GM18868 (cell line): ENCODE results near the gene LARP6.
"Not testable (repeated sequence)": the region's sequence is repeated elsewhere in the genome, so short reads cannot be mapped to it uniquely, and the experiment has no call there.

ENCODE experiments used
- ATAC-seq: cut with Tn5 transposase; IDR thresholded peaks from one replicate; pipeline ENCODE4 v1.9.1; 2021; ENCODE audit warnings: mild to moderate bottlenecking, moderate library complexity; ENCODE audit not compliant: unreplicated experiment

The LARP6 gene

DNA sequence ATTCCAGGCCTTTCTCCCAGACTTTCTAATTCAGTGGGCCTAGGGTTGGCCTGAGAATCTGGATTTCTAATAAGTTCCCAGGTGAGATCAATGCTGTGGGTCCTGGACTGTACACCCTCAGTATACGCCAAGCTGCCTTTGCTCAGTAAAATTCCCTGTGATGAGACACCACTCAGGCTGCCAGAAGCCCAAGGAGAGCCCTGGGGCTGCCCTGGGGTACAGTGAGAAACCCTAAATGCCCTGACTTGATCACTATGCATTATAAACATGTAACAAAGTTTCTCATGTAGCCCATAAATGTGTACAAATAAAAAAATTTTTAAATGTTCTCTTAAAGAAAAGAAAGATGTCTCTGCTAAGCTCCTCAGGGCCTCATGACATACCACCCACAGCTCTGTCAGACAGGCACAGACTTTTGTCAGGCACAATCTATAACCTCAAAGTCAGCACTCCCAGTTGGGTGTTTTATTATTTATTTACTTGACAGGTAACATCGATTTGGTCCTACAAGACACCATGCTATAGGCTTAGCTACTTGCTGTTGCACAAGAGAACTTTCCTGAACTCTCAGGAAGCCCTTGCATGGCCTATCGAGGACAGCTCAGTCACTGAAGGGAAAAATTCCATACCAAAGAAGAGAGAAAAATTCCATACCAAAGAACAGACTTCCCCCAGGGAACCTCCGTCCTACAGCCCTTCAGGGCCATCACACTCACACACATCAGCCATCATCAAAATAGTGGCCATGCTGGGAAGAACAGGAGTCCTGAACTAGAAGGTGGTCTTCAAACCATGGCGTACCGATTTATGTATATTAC, 22.7 kb downstream of the LARP6 start:
- no peak for ATAC-seq

DNA sequence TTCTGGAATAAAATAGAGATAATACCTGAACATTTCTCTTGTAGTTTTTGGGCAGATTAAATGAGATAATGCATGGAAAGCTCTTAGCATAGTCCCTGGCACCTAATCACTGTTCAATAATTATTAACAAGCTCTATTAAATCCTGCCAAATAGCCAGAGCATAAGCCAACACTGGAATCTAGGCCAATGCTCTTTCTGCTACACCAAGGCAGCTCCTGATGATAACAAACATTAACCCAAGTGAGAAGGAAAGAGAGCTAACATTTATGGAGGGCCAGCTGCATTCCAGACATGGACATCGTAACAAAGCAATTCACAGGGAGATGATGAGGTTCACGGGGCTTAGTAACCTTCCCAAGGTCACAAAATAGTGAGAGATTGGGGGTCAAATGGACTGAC, 23.3 kb downstream of the LARP6 start:
- ATAC-seq, result no peak

DNA sequence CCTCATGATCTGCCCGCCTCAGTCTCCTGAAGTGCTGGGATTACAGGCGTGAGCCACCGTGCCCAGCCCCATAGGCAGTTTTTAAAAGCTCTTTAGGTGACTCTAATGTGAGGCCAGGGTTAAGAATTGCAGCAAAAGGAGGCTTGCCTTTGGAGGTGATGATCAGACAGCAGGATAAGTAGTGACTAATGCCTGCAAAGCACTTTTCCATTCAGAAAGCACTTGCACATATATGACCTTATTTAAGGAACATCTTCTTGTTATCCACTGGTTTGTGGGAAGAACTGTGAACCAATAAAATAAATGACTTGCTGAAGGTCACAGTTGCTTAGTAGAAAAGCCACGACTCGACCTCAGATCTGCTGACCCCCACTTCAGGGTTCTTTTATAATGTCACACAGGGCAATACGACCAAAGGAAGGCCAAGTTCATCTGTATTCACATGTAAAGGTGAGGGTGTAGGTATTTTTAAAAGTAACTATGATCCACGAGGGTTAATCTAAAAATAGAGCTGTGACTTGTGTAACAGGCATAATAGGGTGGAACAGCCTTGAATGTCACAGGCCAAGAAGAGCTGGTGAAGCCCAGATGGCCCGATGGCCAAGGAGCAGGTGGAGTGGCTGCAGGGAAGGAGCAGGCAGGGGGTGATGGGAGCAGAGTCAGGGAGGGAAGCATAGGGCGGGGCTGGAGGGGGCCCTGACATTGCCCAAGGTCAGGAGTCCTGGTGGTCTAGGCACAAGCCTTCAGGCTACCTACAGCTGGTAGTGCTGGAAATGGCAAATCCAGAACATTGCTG, 24.4 kb downstream of the LARP6 start:
- ATAC-seq, result no peak

DNA sequence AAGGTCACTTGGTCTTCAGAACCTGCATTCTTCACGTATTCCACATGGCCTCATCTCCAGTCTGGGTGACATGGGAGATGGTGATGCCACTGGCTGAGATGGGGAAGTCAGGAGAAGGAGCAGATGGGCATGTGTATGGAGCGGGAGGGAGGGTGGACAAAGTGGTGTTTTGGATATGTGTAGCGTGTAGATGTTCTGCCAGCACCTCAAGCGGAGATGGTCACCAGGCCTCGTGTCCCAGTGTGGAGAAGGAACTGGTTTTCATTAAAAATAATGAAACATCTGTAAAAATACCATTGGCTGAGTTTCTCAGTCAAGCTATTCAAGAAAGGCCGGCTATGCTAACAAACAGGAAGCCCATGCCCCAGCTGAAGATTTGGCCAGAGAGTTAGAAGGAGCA, 26.2 kb downstream of the LARP6 start:
- ATAC-seq, result no peak

DNA sequence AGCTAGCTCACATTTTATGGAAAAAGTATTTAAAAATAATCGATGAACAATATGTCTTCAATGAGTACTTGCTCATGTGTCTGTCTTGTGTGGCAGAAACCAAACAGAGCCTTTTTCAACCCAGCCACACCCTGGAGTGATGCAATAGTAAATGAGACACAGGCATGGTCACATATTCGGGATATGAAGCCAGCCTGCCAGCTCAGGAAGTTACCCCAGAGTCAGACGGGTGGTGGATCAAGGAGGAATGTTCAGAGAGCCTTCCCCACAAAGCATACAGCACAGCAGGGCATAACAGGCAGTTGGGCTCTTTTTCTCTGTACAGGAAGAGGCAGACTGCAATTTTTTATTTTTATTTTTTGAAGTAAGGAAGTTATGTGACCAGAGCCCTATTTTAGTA, 27.3 kb downstream of the LARP6 start:
- ATAC-seq, result no peak

DNA sequence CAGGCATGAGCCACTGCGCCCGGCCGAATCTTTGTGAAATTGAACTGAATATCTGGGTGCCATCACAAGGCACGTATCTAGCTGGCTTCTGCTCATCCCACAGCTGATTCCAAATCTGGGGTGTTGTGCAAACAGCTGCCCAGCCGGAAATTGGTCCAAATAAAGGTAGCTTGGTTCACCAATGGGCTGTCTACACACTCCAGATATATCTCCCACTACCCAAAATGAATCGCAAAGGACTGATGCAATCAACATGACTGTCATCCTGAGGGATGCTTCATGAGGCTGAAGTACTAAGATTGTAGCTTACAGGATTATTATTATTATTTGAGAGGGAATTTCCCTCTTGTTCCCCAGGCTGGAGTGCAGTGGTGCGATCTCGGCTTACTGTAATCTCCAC, 28.1 kb downstream of the LARP6 start:
- ATAC-seq, result no peak

DNA sequence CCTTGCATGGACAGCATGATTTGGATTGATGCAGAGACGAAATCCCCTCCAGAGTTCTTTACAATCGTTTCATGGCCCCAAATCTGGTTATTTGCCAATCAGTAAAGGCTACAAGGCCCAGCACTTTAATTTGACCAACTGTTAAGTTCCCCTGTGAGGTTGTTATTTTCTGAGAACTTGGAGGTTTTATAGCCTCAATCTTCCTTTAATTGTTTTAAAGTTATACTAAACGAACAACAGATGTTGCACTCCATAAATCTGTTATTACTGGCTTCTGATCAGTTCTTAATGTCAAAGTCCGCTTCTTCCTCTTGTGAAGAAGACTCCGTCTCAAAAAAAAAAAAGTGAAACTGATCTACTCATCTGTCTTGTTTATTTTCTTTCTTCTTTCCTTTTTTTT, 30.8 kb downstream of the LARP6 start:
- ATAC-seq, result no peak

DNA sequence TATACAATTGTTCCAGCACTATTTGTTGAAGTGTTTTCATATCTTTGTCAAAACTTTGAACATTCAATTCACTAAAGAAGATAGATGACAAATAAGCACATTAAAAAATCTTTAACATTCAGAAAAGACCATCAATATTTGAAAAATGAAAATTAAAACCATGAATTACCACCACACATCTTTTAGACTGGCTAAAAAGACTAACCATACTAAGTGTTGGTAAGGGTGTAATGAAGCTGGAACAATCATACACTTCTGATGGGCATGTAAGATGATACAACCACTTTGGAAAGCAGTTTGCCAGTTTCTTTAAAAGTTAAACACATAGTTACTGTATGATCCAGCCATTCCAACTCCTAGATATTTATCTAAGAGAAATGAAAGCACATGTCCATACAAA, 33.7 kb downstream of the LARP6 start:
- no peak for ATAC-seq

DNA sequence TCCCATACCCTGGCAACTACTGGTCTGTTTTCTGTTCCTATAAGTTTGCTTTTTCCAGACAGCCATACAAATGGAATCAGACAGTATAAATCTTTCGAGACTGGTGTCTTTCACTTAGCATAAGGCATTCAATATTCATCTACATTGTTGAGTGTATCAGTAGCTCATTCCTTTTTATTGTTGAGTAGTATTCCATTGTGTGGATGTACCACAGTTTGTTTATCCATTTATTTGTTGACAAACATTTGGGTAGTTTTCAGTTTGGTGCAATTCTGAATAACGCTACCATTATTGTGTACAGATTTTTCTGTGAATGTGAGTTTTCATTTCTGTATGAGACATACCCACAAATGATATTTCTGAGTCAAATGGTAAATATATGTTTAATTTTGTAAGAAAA, 35.4 kb downstream of the LARP6 start:
- ATAC-seq, result no peak

DNA sequence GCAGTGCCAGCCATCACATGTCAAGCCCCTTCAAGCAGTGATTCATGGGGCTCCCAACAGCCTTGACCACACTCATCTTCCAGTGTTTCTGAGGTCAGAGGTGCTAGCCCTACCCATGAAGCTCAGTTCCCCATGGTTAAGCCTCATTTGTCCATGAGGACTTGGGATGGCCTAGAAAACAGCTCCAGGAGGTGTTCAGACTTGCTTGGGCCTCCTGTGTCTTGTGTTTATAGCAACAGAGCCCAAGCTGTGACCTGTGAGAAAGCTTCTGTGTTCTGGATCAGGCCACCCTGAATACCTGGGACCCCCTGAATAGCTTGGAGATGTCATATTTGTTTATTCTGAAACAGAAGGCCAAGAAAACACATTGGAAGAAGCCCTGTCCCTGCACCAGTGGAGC, 36.7 kb downstream of the LARP6 start:
- ATAC-seq, result no peak

DNA sequence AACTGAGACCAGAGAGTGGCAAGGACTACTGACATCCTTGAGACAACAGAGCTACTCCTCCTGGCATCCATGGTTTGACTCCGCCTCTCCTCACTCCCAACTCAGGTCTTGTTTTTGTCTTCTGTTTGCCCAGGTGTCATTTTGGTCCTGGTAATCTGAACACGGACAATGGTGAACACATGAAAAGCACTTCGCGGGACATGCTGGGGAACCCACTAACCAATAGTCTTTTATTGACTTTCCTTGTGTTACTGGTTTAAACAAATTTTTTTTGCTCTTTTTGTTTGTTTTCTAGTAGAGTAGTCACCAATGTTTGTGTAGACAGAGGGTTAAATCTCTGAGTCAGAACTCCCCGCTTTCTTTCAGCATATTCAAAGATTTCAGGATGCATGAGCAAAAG, 38.4 kb downstream of the LARP6 start:
- ATAC-seq, result no peak

DNA sequence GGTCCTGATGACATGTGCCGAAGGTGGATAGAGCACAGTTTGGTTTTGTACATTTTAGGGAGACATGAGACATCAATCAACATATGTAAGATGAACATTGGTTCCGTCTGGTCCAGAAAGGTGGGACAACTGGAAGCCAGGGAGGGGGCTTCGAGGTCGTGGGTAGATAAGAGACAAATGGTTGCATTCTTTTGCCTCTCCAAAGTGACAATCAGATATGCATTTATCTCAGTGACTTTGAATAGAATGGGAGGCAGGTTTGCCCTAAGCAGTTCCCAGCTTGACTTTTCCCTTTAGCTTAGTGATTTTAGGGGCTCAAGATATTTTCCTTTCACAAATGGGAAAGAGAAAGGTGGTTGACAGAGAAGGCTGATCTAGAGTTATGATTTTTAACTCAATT, 38.9 kb downstream of the LARP6 start:
- ATAC-seq, result not testable (repeated sequence)

DNA sequence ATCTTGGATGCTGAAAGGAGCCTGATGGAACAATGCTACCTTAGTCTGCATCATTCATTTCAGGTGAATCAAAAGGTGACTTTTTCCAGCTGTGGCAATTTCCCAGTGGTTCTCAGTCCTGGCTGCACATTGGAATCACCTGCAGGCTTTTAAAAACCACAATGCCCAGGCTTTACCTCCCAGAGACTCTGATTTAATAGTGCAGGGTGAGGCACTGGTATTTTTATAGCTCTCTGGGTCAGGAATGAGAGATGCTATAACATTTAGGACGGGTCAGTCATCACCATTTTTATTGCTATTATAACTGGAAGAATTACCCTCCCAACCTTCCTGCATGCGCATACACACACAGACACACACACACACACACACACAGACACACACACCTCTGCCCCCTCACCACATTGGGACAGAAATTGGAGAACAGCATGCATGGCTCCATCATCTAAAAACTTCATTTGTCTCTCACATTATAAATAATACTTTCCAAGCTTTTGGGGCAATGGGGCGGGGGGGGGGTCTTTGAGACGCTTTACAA, 41.1 kb downstream of the LARP6 start:
- no peak for ATAC-seq

DNA sequence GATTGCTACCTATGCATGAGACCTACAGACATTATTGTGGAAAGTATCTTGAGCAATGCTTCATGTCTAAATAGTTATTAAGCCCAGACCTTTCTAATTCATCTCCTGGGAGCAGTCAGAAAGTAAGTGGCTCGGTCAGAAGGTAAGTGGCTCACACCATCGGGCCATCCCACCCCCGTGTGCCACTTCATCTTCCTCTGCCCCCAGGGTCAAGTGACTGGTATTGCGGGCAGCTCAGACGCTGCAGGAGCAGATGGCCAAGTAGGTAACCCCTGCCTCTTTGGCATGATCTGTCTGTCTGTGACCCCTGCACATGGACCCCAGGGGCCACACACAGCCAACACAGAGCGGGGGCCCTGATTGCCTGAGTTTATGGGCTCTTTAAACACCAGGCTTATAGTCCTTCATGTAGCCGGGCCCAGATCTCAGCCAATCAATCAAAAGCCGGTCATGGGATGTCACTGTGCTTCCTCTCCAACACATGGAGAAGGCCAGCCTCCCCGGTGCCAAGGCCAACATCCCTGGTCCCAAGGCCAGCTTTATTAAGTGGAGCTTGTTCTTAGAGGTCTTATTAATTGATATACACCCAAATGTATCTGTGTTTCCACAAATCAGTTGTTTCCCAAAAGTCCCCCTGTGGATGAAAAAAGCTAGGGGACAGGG, 42.9 kb downstream of the LARP6 start:
- ATAC-seq, result no peak

DNA sequence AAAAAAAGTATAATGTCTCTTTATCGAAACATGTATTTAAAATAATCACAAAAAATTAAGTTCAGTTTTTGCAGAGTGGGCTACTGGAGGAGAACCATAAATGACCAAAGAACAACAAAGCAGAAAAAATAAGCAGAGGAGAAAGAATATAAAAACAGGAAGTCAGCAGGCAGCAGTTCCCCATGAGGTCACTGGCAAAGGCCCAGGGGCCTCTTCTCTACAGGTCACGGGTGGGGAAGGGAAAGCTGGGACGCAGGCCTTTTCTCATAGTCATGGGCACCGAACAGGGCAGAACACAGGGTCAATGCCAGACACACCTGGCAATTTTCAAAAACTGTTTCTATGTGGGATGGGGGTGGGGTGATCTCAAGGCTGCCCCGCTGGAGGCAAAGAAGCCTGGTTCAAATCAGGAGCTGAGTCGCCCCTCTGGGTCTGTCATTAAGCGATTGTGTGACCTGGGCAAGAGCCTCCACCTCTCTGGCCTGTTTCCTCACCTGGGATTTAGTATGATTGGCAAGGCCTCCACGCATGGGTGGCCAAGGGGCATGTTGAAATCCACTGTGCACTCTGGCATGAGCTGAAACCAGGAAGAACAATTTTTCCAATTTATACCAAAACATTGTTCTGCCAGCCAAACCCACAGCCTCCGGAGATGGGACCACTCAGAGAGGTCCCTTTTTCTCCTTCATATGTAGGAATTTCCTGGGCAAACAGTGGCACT, 46.8 kb downstream of the LARP6 start:
- no peak for ATAC-seq

DNA sequence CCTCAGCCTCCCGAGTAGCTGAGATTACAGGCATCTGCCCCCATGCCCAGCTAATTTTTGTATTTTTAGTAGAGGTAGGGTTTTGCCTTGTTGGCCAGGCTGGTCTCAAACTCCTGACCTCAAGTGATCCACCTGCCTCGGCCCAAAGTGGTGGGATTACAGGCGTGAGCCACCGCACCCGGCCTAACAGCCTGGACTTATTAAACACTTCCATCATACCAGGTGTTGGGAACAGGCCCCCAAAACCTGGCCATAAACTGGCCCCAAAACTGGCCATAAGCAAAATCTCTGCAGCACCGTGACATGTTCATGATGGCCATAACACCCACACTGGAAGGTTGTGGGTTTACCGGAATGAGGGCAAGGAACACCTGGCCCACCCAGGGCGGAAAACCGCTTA, 49.6 kb downstream of the LARP6 start:
- ATAC-seq, result not testable (repeated sequence)

DNA sequence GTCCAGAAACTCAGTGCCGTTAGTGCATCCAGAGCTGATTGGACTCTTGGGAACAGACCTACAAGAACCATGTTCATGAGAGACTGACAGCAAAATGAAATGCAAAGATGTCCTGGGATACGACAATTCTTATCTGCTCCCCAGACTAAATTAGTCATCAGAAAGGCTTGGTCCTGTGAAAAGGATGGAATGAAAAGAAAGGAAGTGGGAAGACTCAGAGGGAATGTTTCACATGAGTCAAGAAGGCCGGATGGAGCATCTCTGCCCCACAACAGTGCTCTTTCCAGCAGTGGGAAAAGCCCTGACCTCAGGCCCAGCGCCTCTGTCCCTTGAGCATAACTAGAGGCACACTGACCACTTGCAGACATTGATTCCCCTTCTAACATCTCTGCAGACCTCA, 51.3 kb downstream of the LARP6 start:
- no peak for ATAC-seq

DNA sequence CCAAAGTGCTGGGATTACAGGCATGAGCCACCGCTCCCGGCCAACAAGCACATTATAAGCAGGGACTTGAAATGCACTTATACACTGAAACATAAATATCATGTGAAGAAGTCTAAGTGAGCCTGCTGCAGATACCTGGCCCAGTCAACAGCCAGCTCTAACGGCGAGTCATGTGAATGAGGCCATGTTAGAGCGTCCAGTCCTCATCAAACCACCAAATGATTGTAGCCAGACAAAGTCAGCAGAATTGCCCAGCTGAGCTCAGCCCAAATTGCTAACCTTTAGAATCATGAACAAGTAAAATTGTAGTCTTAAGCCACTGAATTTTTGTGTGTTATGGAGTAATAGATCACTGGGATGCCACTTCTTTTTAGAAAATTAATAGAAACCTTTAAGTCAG, 52.8 kb downstream of the LARP6 start:
- no peak for ATAC-seq

DNA sequence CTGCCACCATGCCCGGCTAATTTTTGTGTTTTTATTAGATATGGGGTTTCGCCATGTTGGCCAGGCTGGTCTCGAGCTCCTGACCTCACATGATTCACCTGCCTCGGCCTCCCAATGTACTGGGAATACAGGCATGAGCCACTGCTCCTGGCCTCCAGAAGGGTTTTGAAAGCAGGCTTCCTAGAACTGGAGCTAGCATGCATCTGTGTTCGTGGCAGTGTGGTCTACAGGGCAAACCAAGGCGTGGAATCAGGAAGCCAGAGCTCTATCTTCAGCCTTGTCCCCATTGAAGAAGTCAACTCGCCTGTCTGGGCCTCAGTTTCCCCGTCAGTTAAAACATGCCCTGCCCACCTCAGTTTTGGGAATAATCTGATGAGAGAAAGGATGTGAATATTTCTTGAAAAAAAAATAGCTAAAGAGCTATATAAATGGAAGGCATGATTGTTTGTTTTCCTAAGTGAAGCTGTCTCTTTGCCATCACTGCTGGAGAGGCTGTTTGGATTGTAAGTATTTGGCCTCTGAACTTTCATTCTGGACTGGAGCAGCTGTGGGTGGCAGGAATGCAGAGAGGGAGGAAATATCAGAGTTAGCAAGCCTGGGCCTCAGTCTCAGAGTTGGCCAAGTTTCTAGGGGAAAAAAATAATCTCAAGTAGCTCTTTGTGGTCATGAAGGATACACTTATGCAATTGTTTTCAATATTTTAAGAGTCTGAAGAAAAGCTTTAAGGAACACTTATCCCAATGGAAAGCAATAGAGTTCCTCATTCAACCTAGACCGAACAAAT, 54.1 kb downstream of the LARP6 start:
- no peak for ATAC-seq

DNA sequence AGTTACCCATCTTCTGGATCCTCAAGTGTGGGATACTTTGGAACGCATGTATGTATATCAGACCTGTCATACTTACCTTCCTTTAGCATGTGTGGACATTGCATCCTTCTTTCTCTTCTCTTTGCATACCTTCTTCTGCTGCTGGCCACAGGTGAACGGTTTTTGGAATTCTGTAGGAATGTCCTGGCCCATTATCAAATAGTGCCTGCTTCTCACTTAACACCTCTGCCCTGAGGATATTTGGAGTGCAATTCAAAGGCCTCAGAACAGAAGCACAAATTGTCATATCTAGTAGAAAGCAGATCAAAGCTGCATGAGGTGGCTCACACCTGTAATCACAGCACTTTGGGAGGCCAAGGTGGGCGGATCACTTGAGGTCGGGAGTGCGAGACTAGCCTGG, 56.5 kb downstream of the LARP6 start:
- no peak for ATAC-seq
